Head of caudate nucleus (tissue), 42 donors: ENCODE measurements around the gene CCSER2.
"Not testable (repeated sequence)": the region's sequence is repeated elsewhere in the genome, so short reads cannot be mapped to it uniquely, and the experiment has no call there.

Experiments
- DNase-seq, 42 donors: peaks; one replicate each; pipeline versions ENCODE4 v3.0.0 to v3.0.0-alpha.2; 2020 to 2021; ENCODE audit warnings: mixed read lengths in 7 of 42
- intact Hi-C: fragments of 100-400 bp; cut with DNase I; formaldehyde crosslinking; loops from one replicate; pipeline ENCODE4 v1.15.0; 2022

The CCSER2 gene

GRCh38 chr10:84493951-84494848 lies 165.8 kb downstream of the CCSER2 start:
- no peak for DNase-seq
- intact Hi-C loops = no loop called here

- no peak for DNase-seq
- intact Hi-C loops = no loop called here
These were observed 166.4 kb downstream of the CCSER2 start for GRCh38 chr10:84494849-84495180.

- no peak for DNase-seq
- intact Hi-C loops = no loop called here
These were observed 169.6 kb downstream of the CCSER2 start for GRCh38 chr10:84497978-84498377.

GRCh38 chr10:84499039-84499438 lies 170.7 kb downstream of the CCSER2 start:
- intact Hi-C loops, DNase-seq: not testable (repeated sequence)

GRCh38 chr10:84499846-84500245 lies 171.5 kb downstream of the CCSER2 start:
- intact Hi-C loops = no loop called here
- peak in 2 of 42 donors; percentile 15 to 17 for DNase-seq

GRCh38 chr10:84510121-84510520 lies 181.7 kb downstream of the CCSER2 start:
- DNase-seq = no peak
- intact Hi-C loops = no loop called here

- intact Hi-C loops = no loop called here
- DNase-seq = no peak
These were observed 182.7 kb downstream of the CCSER2 start for GRCh38 chr10:84511106-84511505.

- DNase-seq = no peak
- intact Hi-C loops = no loop called here
These were observed 183.4 kb downstream of the CCSER2 start for GRCh38 chr10:84511709-84512285.

GRCh38 chr10:84517554-84517953 lies 189.2 kb downstream of the CCSER2 start:
- intact Hi-C loops = no loop called here
- no peak for DNase-seq

GRCh38 chr10:84519235-84519634 lies 190.8 kb downstream of the CCSER2 start:
- no peak for DNase-seq
- intact Hi-C loops = no loop called here

- intact Hi-C loops = no loop called here
- no peak for DNase-seq
These were observed 192.6 kb downstream of the CCSER2 start for GRCh38 chr10:84521013-84521412.

GRCh38 chr10:84521468-84521867 lies 193.1 kb downstream of the CCSER2 start:
- intact Hi-C loops = no loop called here

GRCh38 chr10:84522612-84523462 lies 194.4 kb downstream of the CCSER2 start:
- DNase-seq = no peak
- intact Hi-C loops = no loop called here

More at GRCh38 chr10:84521468-84521867, 193.1 kb downstream of the CCSER2 start:
- no peak for DNase-seq

- no peak for DNase-seq
- intact Hi-C loops = no loop called here
These were observed 195.1 kb downstream of the CCSER2 start for GRCh38 chr10:84523526-84523925.

GRCh38 chr10:84524435-84524834 lies 196.0 kb downstream of the CCSER2 start:
- intact Hi-C loops = no loop called here
- DNase-seq = no peak

GRCh38 chr10:84525120-84525806 lies 196.9 kb downstream of the CCSER2 start:
- peak in 5 of 42 donors; percentile 23 to 76 (median 56) for DNase-seq
- intact Hi-C loops = no loop called here

GRCh38 chr10:84525807-84526182 lies 197.4 kb downstream of the CCSER2 start:
- intact Hi-C loops = not testable (repeated sequence)

GRCh38 chr10:84527386-84527785 lies 199.0 kb downstream of the CCSER2 start:
- intact Hi-C loops, DNase-seq: not testable (repeated sequence)

More at GRCh38 chr10:84525807-84526182, 197.4 kb downstream of the CCSER2 start:
- DNase-seq = not testable (repeated sequence)

- intact Hi-C loops, DNase-seq: not testable (repeated sequence)
These were observed 200.1 kb downstream of the CCSER2 start for GRCh38 chr10:84528526-84528925.
